K562 (cell line): Measurements from ENCODE around the gene DDC. TPM values are rescaled to one million over a fixed set of nuclear protein-coding genes. Genes with fewer than 3 reads are reported as not detected.

Experiments used
- ATAC-seq: fragments of 200-7000 bp; cut with Tn5 transposase; 3 replicates; pipeline ENCODE4 v1.9.1; 2020; ENCODE audit warnings: moderate library complexity
- BruUV-seq: library from RNA; stranded (reverse); fragments of 400-500 nt; replicated peaks from 2 replicates; lab custom pipeline; 2021; lab: Mats Ljungman, UMichigan
- CTCF ChIA-PET: fragments of 300-600 bp; formaldehyde crosslinking; extraction: SDS; loops from one replicate; lab custom pipeline; 2021; ENCODE audit warnings: low intra/inter-chr PET ratio; lab: Yijun Ruan, JAX
- POLR2A ChIA-PET: fragments of 300-600, 350-650 bp; sonication (Branson Sonifier 250); formaldehyde crosslinking; extraction: SDS; loops from one replicate; lab custom pipeline; 2021; ENCODE audit warnings: antibody characterized with exemption, inconsistent platforms; lab: Yijun Ruan, JAX
- DNase-seq, 4 experiments: peaks; one replicate each; pipeline versions ENCODE4 v3.0.0 to v3.0.0-alpha.2; 2011 to 2018; ENCODE audit warnings: low spot score in 3 of 4, mixed read lengths in 3 of 4; ENCODE audit errors: extremely low read depth in 1 of 4
- FAIRE-seq: peaks from 2 replicates; lab custom pipeline; 2011; peaks lifted over from hg19 to GRCh38; lab: Jason Lieb, UNC
- H2AFZ ChIP-seq: 2 replicates; pipeline ENCODE4 v1.6.0; 2011; ENCODE audit warnings: low read depth, low read length, control low read depth, inconsistent platforms
- H3K27ac ChIP-seq: fragments of 200-600 bp; 3 replicates; pipeline ENCODE4 v1.8.0; 2011; ENCODE audit warnings: low read depth, mild to moderate bottlenecking, control low read depth, inconsistent platforms, low read length, moderate library complexity, mixed read lengths; ENCODE audit errors: extremely low read depth
- H3K27me3 ChIP-seq, 2 experiments: fragments of 300-600 bp in 1 of 2; 2 replicates in 1 of 2; 3 replicates in 1 of 2; pipeline versions ENCODE4 v1.6.0 to v1.8.0; 2011; ENCODE audit warnings: inconsistent platforms in 2 of 2, low read length in 2 of 2, mild to moderate bottlenecking in 1 of 2, mixed read lengths in 1 of 2, moderate library complexity in 1 of 2; ENCODE audit not compliant: control insufficient read depth in 2 of 2, insufficient read depth in 2 of 2
- H3K36me3 ChIP-seq: fragments of 300-600 bp; 3 replicates; pipeline ENCODE4 v1.8.0; 2011; ENCODE audit warnings: mild to moderate bottlenecking, low read length, inconsistent platforms; ENCODE audit not compliant: control insufficient read depth, insufficient read depth
- H3K4me1 ChIP-seq, 2 experiments: fragments of 200-600 bp in 1 of 2; replicated peaks in 1 of 2; 2 replicates in 1 of 2; 3 replicates in 1 of 2; pipeline versions ENCODE4 v1.5.1 to v1.8.0; 2011; ENCODE audit warnings: inconsistent platforms in 2 of 2, low read length in 2 of 2, mild to moderate bottlenecking in 1 of 2, mixed read lengths in 1 of 2, moderate library complexity in 1 of 2; ENCODE audit not compliant: control insufficient read depth in 2 of 2, insufficient read depth in 2 of 2
- H3K4me2 ChIP-seq: 2 replicates; pipeline ENCODE4 v1.6.1; 2011; ENCODE audit warnings: low read length, control low read depth, inconsistent platforms, mixed read lengths; ENCODE audit not compliant: insufficient read depth
- H3K4me3 ChIP-seq: fragments of 200-600 bp; sonication (generic), shearing (Covaris generic); 2 replicates; pipeline ENCODE4 v1.5.1; 2016; ENCODE audit warnings: control low read depth, inconsistent platforms
- H3K79me2 ChIP-seq: fragments of 200-600 bp; 3 replicates; pipeline ENCODE4 v1.8.0; 2011; ENCODE audit warnings: low read length, inconsistent platforms; ENCODE audit not compliant: control insufficient read depth, insufficient read depth
- H3K9ac ChIP-seq, 2 experiments: 2 replicates each; pipeline versions ENCODE4 v1.6.0 to v1.6.1; 2011; ENCODE audit warnings: low read depth in 2 of 2, low read length in 2 of 2, control low read depth in 1 of 2, inconsistent platforms in 1 of 2, mild to moderate bottlenecking in 1 of 2, mixed read lengths in 1 of 2; ENCODE audit not compliant: insufficient read depth in 1 of 2
- H3K9me1 ChIP-seq: one replicate; pipeline ENCODE4 v1.6.0; 2011; ENCODE audit warnings: inconsistent platforms, mild to moderate bottlenecking, low read length, moderate library complexity; ENCODE audit not compliant: control insufficient read depth, insufficient read depth
- H3K9me3 ChIP-seq: replicated peaks from 2 replicates; pipeline ENCODE4 v1.5.1; 2011; ENCODE audit warnings: low read depth, low read length, inconsistent platforms; ENCODE audit not compliant: control insufficient read depth, insufficient read depth
- H4K20me1 ChIP-seq: replicated peaks from 2 replicates; pipeline ENCODE4 v1.6.1; 2011; ENCODE audit warnings: low read length, inconsistent platforms, mixed read lengths; ENCODE audit not compliant: control insufficient read depth, insufficient read depth
- KDM1A ChIP-seq, 2 experiments: fragments of 450-650 bp; IDR thresholded peaks; 2 replicates each; pipeline ENCODE4 v1.6.1; 2016; ENCODE audit warnings: mild to moderate bottlenecking in 2 of 2
- POLR2AphosphoS5 ChIP-seq: IDR thresholded peaks from 2 replicates; pipeline ENCODE4 v1.6.1; 2011; ENCODE audit warnings: mild to moderate bottlenecking, low read depth, low read length, moderate library complexity; ENCODE audit not compliant: control insufficient read depth, insufficient read depth
- POLR2G ChIP-seq: fragments of 200-400 bp; formaldehyde crosslinking; IDR thresholded peaks from 2 replicates; pipeline ENCODE4 v1.6.1; 2017; ENCODE audit warnings: low read depth, mild to moderate bottlenecking, antibody characterized with exemption, low read length, moderate library complexity
- WGBS: fragments of 100-300 bp; shearing (Covaris generic); methylation state at CpG from one replicate; pipeline ENCODE4 v1.1.6; 2016; ENCODE audit warnings: low coverage, mixed read lengths; ENCODE audit not compliant: insufficient coverage; ENCODE audit errors: missing lambda C conversion rate; 5-methylcytosine and 5-hydroxymethylcytosine counted together
- in situ Hi-C: fragments of 300-500 bp; cut with MboI; formaldehyde crosslinking; loops from 4 replicates; pipeline ENCODE4 v1.15.0; 2018; ENCODE audit warnings: inconsistent platforms, mixed read lengths
- intact Hi-C: fragments of 100-400 bp; cut with micrococcal nuclease; formaldehyde crosslinking; loops from 2 replicates; pipeline ENCODE4 v1.14.2; 2022
- polyA plus RNA-seq, 8 experiments: library from polyadenylated mRNA; depleted of rRNA in 4 of 8; stranded (reverse) in 5 of 8; unstranded in 3 of 8; fragments of >200 nt; fragmentation: Nextera tagmentation in 2 of 8; fragmentation: Illumina TruSeq in 1 of 8; extraction: Ambion mirVana in 2 of 8; extraction: Trizol in 1 of 8; gene quantifications; 2 replicates each; pipeline versions ENCODE4 v1.2.1 to v1.2.3, GENCODE V29; 2011 to 2014; ENCODE audit warnings: inconsistent platforms in 1 of 8, missing spikeins in 1 of 8
- total RNA-seq, 7 experiments: library from RNA; depleted of rRNA in 6 of 7; stranded (reverse); fragments of >200 nt in 6 of 7; fragmentation: Illumina TruSeq in 2 of 7; extraction: Trizol in 2 of 7; gene quantifications; 2 replicates each; pipeline versions ENCODE4 v1.2.1 to v1.2.3, GENCODE V29; 2011 to 2021; ENCODE audit warnings: low replicate concordance in 1 of 7
- TF ChIP-seq, protein P1 (sequence below): fragments of 450-650 bp; formaldehyde crosslinking; IDR thresholded peaks from 2 replicates; pipeline ENCODE4 v1.4.0; 2020; ENCODE audit warnings: mild to moderate bottlenecking, moderate library complexity

The DDC gene
- total and polyA plus RNA-seq, 9 of the 15 experiments (the other 6 are each of a cell fraction or from before 2014, with no cell fraction given) = not detected

DNA sequence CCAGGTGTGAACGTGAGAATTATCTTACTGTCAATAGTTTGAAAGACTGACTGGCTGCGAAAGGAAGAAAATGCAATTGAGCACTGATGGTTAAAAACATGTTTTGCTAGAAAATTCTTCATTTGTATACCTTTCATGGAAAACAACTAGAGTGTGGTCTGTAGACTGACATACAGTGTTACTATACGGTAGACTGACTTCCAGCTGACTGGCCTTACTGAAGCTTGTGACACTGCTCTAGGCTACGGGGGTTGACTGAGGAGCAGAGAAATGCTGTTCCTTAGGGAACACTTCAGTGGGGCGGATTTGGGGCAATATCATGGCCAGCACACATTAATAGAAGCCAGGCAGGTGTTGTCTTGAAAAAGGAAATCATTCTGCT is 25.9 kb upstream of the DDC start:
- no peak overlapping the region for H3K4me3 ChIP-seq
- in situ Hi-C loops = no loop called here
- H3K36me3 ChIP-seq = peaks cover 28% of the 10 kb centered on the region
- no peaks in the 10 kb centered on the region for H3K79me2 ChIP-seq
- no peak for FAIRE-seq
- no peak overlapping the region for H3K27ac ChIP-seq
- POLR2A ChIA-PET = no interaction called here
- H3K9me3 ChIP-seq = no peaks in the 10 kb centered on the region
- no peak for DNase-seq
- H3K27me3 ChIP-seq = no peaks in the 10 kb centered on the region; a peak in 2 of 5 replicates
- H3K9ac ChIP-seq = no peak overlapping the region
- no TSS peak for BruUV-seq
- CTCF ChIA-PET = no interaction called here
- WGBS = 78% methylated on average over 5 of the region's 5 CpGs
- no peak overlapping the region for H3K4me2 ChIP-seq
- TF ChIP-seq POLR2G (0 out of 2 replicates have a peak, but pooled peaks have one; percentile 6), POLR2AphosphoS5 (peak; percentile 23; the same call in 1 of the 2 replicates), KDM1A (IDR thresholded peaks at IDR 0.05) (no peak)
- TF ChIP-seq, protein P1, sequence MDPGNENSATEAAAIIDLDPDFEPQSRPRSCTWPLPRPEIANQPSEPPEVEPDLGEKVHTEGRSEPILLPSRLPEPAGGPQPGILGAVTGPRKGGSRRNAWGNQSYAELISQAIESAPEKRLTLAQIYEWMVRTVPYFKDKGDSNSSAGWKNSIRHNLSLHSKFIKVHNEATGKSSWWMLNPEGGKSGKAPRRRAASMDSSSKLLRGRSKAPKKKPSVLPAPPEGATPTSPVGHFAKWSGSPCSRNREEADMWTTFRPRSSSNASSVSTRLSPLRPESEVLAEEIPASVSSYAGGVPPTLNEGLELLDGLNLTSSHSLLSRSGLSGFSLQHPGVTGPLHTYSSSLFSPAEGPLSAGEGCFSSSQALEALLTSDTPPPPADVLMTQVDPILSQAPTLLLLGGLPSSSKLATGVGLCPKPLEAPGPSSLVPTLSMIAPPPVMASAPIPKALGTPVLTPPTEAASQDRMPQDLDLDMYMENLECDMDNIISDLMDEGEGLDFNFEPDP (CRISPR knock-in tag) = no peak
- TF ChIP-seq, all 486 proteins: peak for 2
- ATAC-seq = peak; percentile 28
- Histone ChIP-seq H3K9me1 (no peaks in the 10 kb centered on the region), H2AFZ (no peak overlapping the region), H3K4me1 (no peaks in the 10 kb centered on the region), H4K20me1 (no peaks in the 10 kb centered on the region; the same call in 1 of the 2 replicates)
- intact Hi-C loops = no loop called here
